Measurements from ENCODE around the gene DGKQ.

GRCh38 chr4:988726-989721 is 15.7 kb upstream of the DGKQ start:
- TF ChIP-seq CTCF (IDR thresholded peaks at IDR 0.05 in 2 of 3, conservative IDR thresholded peaks at IDR 0.05 in 1 of 3; ENCODE audit: borderline replicate concordance in 1 of 3, insufficient read depth in 1 of 3, low read depth in 2 of 3, low read length in 2 of 3), result no peak
- no peak for TF ChIP-seq MAX (IDR thresholded peaks at IDR 0.05)
- no peak for TF ChIP-seq YY1 (IDR thresholded peaks at IDR 0.05; ENCODE audit: extremely low read depth, insufficient replicate concordance, low read depth, low read length)
- no peak for TF ChIP-seq ZBTB33 (IDR thresholded peaks at IDR 0.05; ENCODE audit: extremely low read depth, insufficient replicate concordance, low read length)
- no peak for TF ChIP-seq POLR2A (IDR thresholded peaks at IDR 0.05; ENCODE audit: borderline replicate concordance, extremely low read depth, insufficient read depth, insufficient read length)
- no peak for TF ChIP-seq SP1 (IDR thresholded peaks at IDR 0.05; ENCODE audit: low read depth)
- TF ChIP-seq POLR2AphosphoS5 (IDR thresholded peaks at IDR 0.05; ENCODE audit: low read depth, low read length), result no peak
